DND-41 (cell line): ENCODE results near the gene CCDC63.

Experiments
- ATAC-seq: fragments of 200-7000 bp; cut with Tn5 transposase; 3 replicates; pipeline ENCODE4 v1.9.1; 2021; ENCODE audit warnings: low read depth; ENCODE audit not compliant: insufficient read depth
- DNase-seq: peaks from one replicate; pipeline ENCODE4 v3.0.0-alpha.2; 2020
- H2AFZ ChIP-seq: 2 replicates; pipeline ENCODE4 v1.6.0; 2012; ENCODE audit warnings: low read depth, low read length
- H3K27ac ChIP-seq: 2 replicates; pipeline ENCODE4 v1.5.1; 2012; ENCODE audit warnings: low read length, inconsistent platforms
- H3K27me3 ChIP-seq: fragments of 200-600 bp; sonication (generic); 2 replicates; pipeline ENCODE4 v1.6.0; 2012; ENCODE audit warnings: low read length, mild to moderate bottlenecking, inconsistent platforms; ENCODE audit not compliant: insufficient read depth, poor library complexity
- H3K36me3 ChIP-seq: 2 replicates; pipeline ENCODE4 v1.5.1; 2012; ENCODE audit warnings: low read length, inconsistent platforms; ENCODE audit not compliant: insufficient read depth
- H3K4me1 ChIP-seq: 2 replicates; pipeline ENCODE4 v1.5.1; 2012; ENCODE audit warnings: mild to moderate bottlenecking, low read length; ENCODE audit not compliant: insufficient read depth
- H3K4me2 ChIP-seq: 2 replicates; pipeline ENCODE4 v1.6.0; 2012; ENCODE audit warnings: mild to moderate bottlenecking, moderate library complexity, low read length, inconsistent platforms; ENCODE audit not compliant: insufficient read depth
- H3K4me3 ChIP-seq, 2 experiments: fragments of 200-600 bp in 1 of 2; shearing (Covaris generic) in 1 of 2; 2 replicates each; pipeline ENCODE4 v1.5.1; 2012 to 2016; ENCODE audit warnings: inconsistent platforms in 2 of 2, low read length in 2 of 2, mild to moderate bottlenecking in 2 of 2, low read depth in 1 of 2, moderate library complexity in 1 of 2
- H3K79me2 ChIP-seq: 2 replicates; pipeline ENCODE4 v1.6.0; 2012; ENCODE audit warnings: low read length, inconsistent platforms; ENCODE audit not compliant: insufficient read depth
- H3K9ac ChIP-seq: 2 replicates; pipeline ENCODE4 v1.6.0; 2012; ENCODE audit warnings: low read depth, mild to moderate bottlenecking, inconsistent platforms, low read length, moderate library complexity
- H3K9me3 ChIP-seq: 2 replicates; pipeline ENCODE4 v1.5.1; 2012; ENCODE audit warnings: low read length, moderate library complexity, mild to moderate bottlenecking, inconsistent platforms; ENCODE audit not compliant: insufficient read depth, severe bottlenecking
- H4K20me1 ChIP-seq: 2 replicates; pipeline ENCODE4 v1.6.0; 2012; ENCODE audit warnings: low read length; ENCODE audit not compliant: insufficient read depth
- EZH2 ChIP-seq: IDR thresholded peaks from 3 replicates; pipeline ENCODE4 v1.6.1; 2012; ENCODE audit warnings: borderline replicate concordance, low read depth, mild to moderate bottlenecking, moderate library complexity, low read length, inconsistent platforms; ENCODE audit not compliant: severe bottlenecking
- TF ChIP-seq, protein P1 (sequence below): IDR thresholded peaks from 2 replicates; pipeline ENCODE4 v1.5.1; 2012; ENCODE audit warnings: borderline replicate concordance, low read length, moderate library complexity, mild to moderate bottlenecking; ENCODE audit not compliant: poor library complexity, severe bottlenecking; ENCODE audit errors: extremely low read depth

Gene CCDC63

DNA sequence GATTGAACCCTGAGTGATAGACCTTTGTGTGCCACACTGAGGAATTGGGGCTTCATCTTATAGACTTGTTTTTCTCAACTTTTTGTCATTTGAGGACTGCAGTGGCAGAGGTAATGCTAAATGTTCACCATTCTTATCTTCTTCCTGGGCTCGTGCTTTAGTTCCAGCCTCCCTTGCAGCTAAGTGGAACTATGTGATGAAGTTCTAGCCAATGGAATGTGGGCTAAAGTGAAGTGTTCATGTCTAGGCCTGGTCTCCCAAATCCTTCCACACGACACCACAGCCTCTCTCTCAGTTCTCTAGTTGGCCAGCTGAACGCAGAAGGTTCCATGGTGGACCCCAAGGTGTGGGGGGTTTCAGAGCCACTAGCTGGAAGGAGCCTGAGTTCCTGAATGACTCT, 42.4 kb upstream of the CCDC63 start:
- Histone ChIP-seq H3K4me3 (no peak overlapping the region), H2AFZ (no peak overlapping the region), H3K27ac (no peak overlapping the region), H3K4me2 (no peak overlapping the region), H3K79me2 (no peaks in the 10 kb centered on the region), H3K9ac (no peak overlapping the region), H3K4me1 (no peaks in the 10 kb centered on the region), H3K27me3 (no peaks in the 10 kb centered on the region), H4K20me1 (no peaks in the 10 kb centered on the region), H3K36me3 (no peaks in the 10 kb centered on the region), H3K9me3 (peaks cover 6% of the 10 kb centered on the region)
- TF ChIP-seq, protein P1, sequence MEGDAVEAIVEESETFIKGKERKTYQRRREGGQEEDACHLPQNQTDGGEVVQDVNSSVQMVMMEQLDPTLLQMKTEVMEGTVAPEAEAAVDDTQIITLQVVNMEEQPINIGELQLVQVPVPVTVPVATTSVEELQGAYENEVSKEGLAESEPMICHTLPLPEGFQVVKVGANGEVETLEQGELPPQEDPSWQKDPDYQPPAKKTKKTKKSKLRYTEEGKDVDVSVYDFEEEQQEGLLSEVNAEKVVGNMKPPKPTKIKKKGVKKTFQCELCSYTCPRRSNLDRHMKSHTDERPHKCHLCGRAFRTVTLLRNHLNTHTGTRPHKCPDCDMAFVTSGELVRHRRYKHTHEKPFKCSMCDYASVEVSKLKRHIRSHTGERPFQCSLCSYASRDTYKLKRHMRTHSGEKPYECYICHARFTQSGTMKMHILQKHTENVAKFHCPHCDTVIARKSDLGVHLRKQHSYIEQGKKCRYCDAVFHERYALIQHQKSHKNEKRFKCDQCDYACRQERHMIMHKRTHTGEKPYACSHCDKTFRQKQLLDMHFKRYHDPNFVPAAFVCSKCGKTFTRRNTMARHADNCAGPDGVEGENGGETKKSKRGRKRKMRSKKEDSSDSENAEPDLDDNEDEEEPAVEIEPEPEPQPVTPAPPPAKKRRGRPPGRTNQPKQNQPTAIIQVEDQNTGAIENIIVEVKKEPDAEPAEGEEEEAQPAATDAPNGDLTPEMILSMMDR = no peak
- no peak for TF ChIP-seq EZH2
- DNase-seq (no peak), ATAC-seq (no peak)

DNA sequence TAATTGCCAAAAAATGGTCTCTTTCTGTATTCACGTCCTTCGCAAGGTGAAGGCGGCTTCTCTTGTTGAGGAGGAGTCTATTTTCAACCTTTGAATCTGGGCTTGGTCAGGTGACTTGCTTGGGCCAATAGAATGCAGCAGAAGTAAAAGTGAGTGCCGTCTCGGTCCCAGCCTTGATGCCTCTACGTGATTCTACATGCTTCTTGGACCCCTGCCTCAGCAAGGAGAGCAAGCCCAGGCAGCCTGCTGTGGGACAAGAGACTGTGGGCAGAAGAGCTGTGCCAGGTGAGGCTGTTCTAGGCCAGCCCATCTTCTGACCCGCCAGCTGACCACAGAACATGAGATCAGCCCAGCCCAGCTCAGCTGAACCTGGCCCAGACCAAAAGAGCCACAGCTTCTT, 39.1 kb upstream of the CCDC63 start:
- no peaks in the 10 kb centered on the region for H4K20me1 ChIP-seq
- H3K4me1 ChIP-seq = no peaks in the 10 kb centered on the region
- DNase-seq = no peak
- no peak overlapping the region for H3K4me3 ChIP-seq
- no peak overlapping the region for H2AFZ ChIP-seq
- no peaks in the 10 kb centered on the region for H3K79me2 ChIP-seq
- H3K36me3 ChIP-seq = no peaks in the 10 kb centered on the region
- no peak overlapping the region for H3K9ac ChIP-seq
- ATAC-seq = no peak
- no peak overlapping the region for H3K4me2 ChIP-seq
- TF ChIP-seq, protein P1 = no peak
- TF ChIP-seq EZH2 = no peak
- H3K27ac ChIP-seq = no peak overlapping the region
- no peaks in the 10 kb centered on the region for H3K27me3 ChIP-seq
- H3K9me3 ChIP-seq = peaks cover 6% of the 10 kb centered on the region

DNA sequence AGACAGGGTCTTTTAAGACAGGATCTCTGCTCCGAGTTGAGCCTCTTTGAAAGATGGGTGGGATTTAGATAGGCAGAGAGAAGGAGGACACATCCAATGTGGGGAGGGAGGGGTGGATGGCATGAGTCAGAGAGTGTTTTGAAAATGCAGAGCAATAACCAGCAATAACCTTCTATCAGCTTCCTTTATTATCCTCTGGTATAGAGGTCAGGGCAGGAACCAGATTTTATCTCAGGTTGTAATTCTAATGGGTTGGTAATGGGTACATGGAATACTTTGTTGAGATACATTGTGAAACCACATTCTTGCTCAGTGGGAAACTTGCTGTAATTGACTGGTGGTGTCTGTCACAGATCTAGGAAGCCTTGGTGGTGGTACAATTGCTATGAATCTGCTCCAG, 37.6 kb upstream of the CCDC63 start:
- H3K4me2 ChIP-seq = no peak overlapping the region
- no peak for ATAC-seq
- no peak for TF ChIP-seq EZH2
- TF ChIP-seq, protein P1 = no peak

DNA sequence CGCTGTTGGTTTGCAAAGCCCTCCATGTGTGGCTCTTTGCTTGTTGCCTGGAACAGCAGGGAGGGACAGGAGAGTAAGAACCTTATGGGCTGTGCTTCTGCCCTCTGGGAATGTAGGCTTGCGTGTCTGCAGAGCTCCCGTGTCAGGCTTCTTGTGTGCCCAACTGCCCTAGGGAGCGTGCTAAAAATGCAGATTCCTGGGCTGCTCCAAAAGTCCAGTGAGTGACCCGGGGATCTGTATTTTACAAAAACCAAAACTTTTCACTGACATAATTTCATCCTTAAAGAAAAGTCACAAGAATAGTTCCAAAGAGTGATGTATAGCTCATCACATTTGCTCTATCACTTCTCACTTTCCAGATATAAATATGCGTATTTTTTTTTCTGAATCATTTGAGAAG, 34.8 kb upstream of the CCDC63 start:
- no peak overlapping the region for H2AFZ ChIP-seq
- DNase-seq (no peak), ATAC-seq (no peak)
- no peaks in the 10 kb centered on the region for H3K27me3 ChIP-seq
- no peak for TF ChIP-seq EZH2
- TF ChIP-seq, protein P1 = no peak
- H3K9me3 ChIP-seq = no peaks in the 10 kb centered on the region
- H3K4me2 ChIP-seq = no peak overlapping the region
- H3K9ac ChIP-seq = no peak overlapping the region
- H3K27ac ChIP-seq = no peak overlapping the region
- no peaks in the 10 kb centered on the region for H3K79me2 ChIP-seq
- H4K20me1 ChIP-seq = no peaks in the 10 kb centered on the region
- no peaks in the 10 kb centered on the region for H3K36me3 ChIP-seq
- no peak overlapping the region for H3K4me3 ChIP-seq
- H3K4me1 ChIP-seq = no peaks in the 10 kb centered on the region

More for the DNA sequence above, 37.6 kb upstream of the CCDC63 start:
- Histone ChIP-seq H3K79me2 (no peaks in the 10 kb centered on the region), H3K9ac (no peak overlapping the region), H4K20me1 (no peaks in the 10 kb centered on the region), H3K4me3 (no peak overlapping the region), H2AFZ (no peak overlapping the region), H3K9me3 (peaks cover 6% of the 10 kb centered on the region), H3K27ac (no peak overlapping the region), H3K4me1 (no peaks in the 10 kb centered on the region), H3K36me3 (no peaks in the 10 kb centered on the region), H3K27me3 (no peaks in the 10 kb centered on the region)
- no peak for DNase-seq
